Spleen (tissue), 11 donors: ENCODE measurements around the gene TRPM2. TPM values are rescaled to one million over a fixed set of nuclear protein-coding genes. Genes with fewer than 3 reads are reported as not detected.

ENCODE experiments used
- DNase-seq: peaks from one replicate; pipeline ENCODE4 v3.0.0-alpha.2; 2020
- H3K27ac ChIP-seq, 8 donors: fragments of 200-600 bp; sonication (generic) in 7 of 8; 1 replicate in 4 of 8; 2 replicates in 4 of 8; pipeline versions ENCODE4 v1.5.0 to v1.8.0; 2016 to 2021; ENCODE audit warnings: inconsistent platforms in 4 of 8, mild to moderate bottlenecking in 4 of 8, moderate library complexity in 1 of 8
- H3K27me3 ChIP-seq, 7 donors: fragments of 200-600 bp; sonication (generic) in 6 of 7; replicated peaks in 1 of 7; 1 replicate in 4 of 7; 2 replicates in 3 of 7; pipeline versions ENCODE4 v1.5.0 to v1.8.0; 2016 to 2021; ENCODE audit warnings: inconsistent platforms in 3 of 7, mild to moderate bottlenecking in 1 of 7
- H3K36me3 ChIP-seq, 6 donors: fragments of 200-600 bp; sonication (generic) in 5 of 6; 1 replicate in 4 of 6; 2 replicates in 2 of 6; pipeline versions ENCODE4 v1.5.0 to v1.8.0; 2016 to 2021; ENCODE audit warnings: inconsistent platforms in 2 of 6
- H3K4me1 ChIP-seq, 6 donors: fragments of 200-600 bp; sonication (generic) in 5 of 6; 1 replicate in 3 of 6; 2 replicates in 3 of 6; pipeline versions ENCODE4 v1.5.0 to v1.8.0; 2016 to 2021; ENCODE audit warnings: inconsistent platforms in 3 of 6
- H3K4me3 ChIP-seq, 8 donors: fragments of 200-600 bp; sonication (generic) in 7 of 8; 1 replicate in 4 of 8; 2 replicates in 4 of 8; pipeline versions ENCODE4 v1.5.0 to v1.8.0; 2016 to 2021; ENCODE audit warnings: inconsistent platforms in 4 of 8, mild to moderate bottlenecking in 4 of 8, moderate library complexity in 2 of 8
- H3K9me3 ChIP-seq, 8 donors: fragments of 200-600 bp; sonication (generic) in 7 of 8; 1 replicate in 4 of 8; 2 replicates in 4 of 8; pipeline versions ENCODE4 v1.5.0 to v1.8.0; 2016 to 2021; ENCODE audit warnings: inconsistent platforms in 4 of 8
- POLR2A ChIP-seq, 3 donors: fragments of 450-650 bp; IDR thresholded peaks; one replicate each; pipeline ENCODE4 v1.5.1; 2017; ENCODE audit warnings: antibody characterized with exemption in 3 of 3, mild to moderate bottlenecking in 1 of 3
- POLR2AphosphoS5 ChIP-seq, 3 donors: sonication (generic); formaldehyde crosslinking; IDR thresholded peaks; one replicate each; pipeline ENCODE4 v1.5.1; 2017; ENCODE audit warnings: antibody characterized with exemption in 3 of 3
- WGBS, 5 donors: extraction: QIAGEN DNeasy Blood & Tissue Kit in 3 of 5; methylation state at CpG; one replicate each; pipeline versions ENCODE4 v1.1.5 to v1.1.7; 2013 to 2018; 5-methylcytosine and 5-hydroxymethylcytosine counted together
- intact Hi-C: fragments of 100-400 bp; cut with DNase I; formaldehyde crosslinking; loops from one replicate; pipeline ENCODE4 v1.15.0; 2023; ENCODE audit warnings: low total_unique reads
- polyA plus RNA-seq, 3 donors: library from polyadenylated mRNA; stranded (reverse); fragments of 200-250 nt; gene quantifications; one replicate each; pipeline ENCODE4 v1.2.1, GENCODE V29; 2013
- small RNA-seq, 4 donors: library from RNA; depleted of rRNA; stranded (forward); fragments of <200 nt; gene quantifications; one replicate each; pipeline ENCODE3, GENCODE V24; 2016
- total RNA-seq, 7 donors: library from RNA; depleted of rRNA in 3 of 7; stranded (reverse); fragments of >200 nt in 3 of 7; fragmentation: NEBNext Ultra II Directional in 4 of 7; extraction: Animal tissue kit (Norgen Biotek cat#: 25700) in 4 of 7; gene quantifications; one replicate each; pipeline versions ENCODE4 v1.1.0 to v1.2.1, GENCODE V29; 2016 to 2021
- TF ChIP-seq, protein P1 (sequence below), 11 experiments: fragments of 200-600 bp in 7 of 11; fragments of 450-650 bp in 4 of 11; sonication (generic) in 4 of 11; IDR thresholded peaks in 8 of 11; conservative IDR thresholded peaks in 3 of 11; 1 replicate in 7 of 11; 2 replicates in 4 of 11; pipeline versions ENCODE4 v1.4.0 to v1.8.0; 2016 to 2021; ENCODE audit warnings: antibody characterized with exemption in 11 of 11, inconsistent platforms in 4 of 11, mild to moderate bottlenecking in 1 of 11
- donor health status: healthy with polysubstance abuse.
- donor health status: DM: no; HTN: no; CAD: no; lungs with moderate emphysema.
- donor health status: DM: no; HTN: no; CAD: no.
- donor health status: Bipolar disorder and iron deficiency.
- donor health status: healthy.
- donor health status: DM: no; HTN: no; CAD: no.
- donor health status: DM: yes; HTN: yes; CAD: no.

TRPM2 gene
- total and polyA plus RNA-seq, 10 donors, result 10.4 to 44.1 (median 23.3) TPM

DNA sequence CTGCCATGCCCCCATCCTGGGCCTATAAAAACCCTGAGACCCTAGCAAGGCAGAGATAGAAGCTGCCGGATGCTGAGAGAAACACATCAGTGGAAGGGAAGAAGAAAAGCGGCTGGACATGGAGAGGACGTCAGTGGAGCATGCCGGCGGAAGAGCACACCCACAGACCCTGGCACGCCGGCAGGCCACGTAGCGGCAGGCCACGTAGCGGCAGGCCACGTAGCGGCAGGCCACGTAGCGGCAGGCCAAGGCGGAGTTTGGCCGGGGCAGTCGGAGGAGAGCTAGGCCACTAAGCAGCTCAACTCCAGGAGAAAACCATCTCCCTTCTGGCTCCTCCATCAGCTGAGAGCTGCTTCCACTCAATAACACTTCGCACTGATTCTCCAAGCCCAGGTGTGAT, 137.0 kb downstream of the TRPM2 start:
- Histone ChIP-seq H3K27ac (no peak overlapping the region), H3K9me3 (peaks cover 0 to 34% (median 26%) of the 10 kb centered on the region in 8 donors), H3K4me1 (peaks cover 0 to 9% (median 0%) of the 10 kb centered on the region in 6 donors), H3K27me3 (peaks cover 0 to 16% (median 0%) of the 10 kb centered on the region in 7 donors), H3K4me3 (no peak overlapping the region), H3K36me3 (no peaks in the 10 kb centered on the region)
- TF ChIP-seq, protein P1, sequence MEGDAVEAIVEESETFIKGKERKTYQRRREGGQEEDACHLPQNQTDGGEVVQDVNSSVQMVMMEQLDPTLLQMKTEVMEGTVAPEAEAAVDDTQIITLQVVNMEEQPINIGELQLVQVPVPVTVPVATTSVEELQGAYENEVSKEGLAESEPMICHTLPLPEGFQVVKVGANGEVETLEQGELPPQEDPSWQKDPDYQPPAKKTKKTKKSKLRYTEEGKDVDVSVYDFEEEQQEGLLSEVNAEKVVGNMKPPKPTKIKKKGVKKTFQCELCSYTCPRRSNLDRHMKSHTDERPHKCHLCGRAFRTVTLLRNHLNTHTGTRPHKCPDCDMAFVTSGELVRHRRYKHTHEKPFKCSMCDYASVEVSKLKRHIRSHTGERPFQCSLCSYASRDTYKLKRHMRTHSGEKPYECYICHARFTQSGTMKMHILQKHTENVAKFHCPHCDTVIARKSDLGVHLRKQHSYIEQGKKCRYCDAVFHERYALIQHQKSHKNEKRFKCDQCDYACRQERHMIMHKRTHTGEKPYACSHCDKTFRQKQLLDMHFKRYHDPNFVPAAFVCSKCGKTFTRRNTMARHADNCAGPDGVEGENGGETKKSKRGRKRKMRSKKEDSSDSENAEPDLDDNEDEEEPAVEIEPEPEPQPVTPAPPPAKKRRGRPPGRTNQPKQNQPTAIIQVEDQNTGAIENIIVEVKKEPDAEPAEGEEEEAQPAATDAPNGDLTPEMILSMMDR (IDR thresholded peaks at IDR 0.05 in 8 of 11, conservative IDR thresholded peaks at IDR 0.05 in 3 of 11), result no peak
- no peak for TF ChIP-seq POLR2AphosphoS5 (IDR thresholded peaks at IDR 0.05)
- TF ChIP-seq POLR2A (IDR thresholded peaks at IDR 0.05), result no peak
- DNase-seq, result peak; percentile 62
- intact Hi-C loops, result no loop called here
- WGBS, 5 donors, result 91 to 97% (median 96%) methylated on average over 19 of the region's 19 CpGs

DNA sequence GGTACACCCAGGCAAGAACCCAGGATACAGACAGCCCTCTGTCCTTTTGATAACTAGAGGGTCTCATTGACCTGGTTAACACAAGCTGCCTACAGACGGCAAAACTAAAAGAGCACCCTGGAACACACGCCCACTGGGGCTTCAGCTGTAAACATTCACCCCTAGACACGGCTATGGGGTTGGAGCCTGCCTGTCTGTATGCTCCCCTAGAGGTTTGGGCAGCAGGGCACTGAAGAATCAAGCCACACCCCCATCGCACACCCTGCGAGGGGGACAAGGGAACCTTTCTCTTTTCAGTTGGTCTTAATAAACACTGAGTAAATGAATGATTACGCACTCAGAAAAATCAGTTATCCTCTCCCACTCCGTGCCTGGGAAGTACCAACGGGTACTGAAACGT, 137.4 kb downstream of the TRPM2 start:
- WGBS, 5 donors, result 86 to 94% (median 90%) methylated on average over 9 of the region's 9 CpGs
- peaks cover 0 to 10% (median 0%) of the 10 kb centered on the region in 6 donors for H3K4me1 ChIP-seq
- DNase-seq, result peak; percentile 28
- H3K36me3 ChIP-seq, result no peaks in the 10 kb centered on the region
- intact Hi-C loops, result no loop called here
- peaks cover 0 to 12% (median 0%) of the 10 kb centered on the region in 7 donors for H3K27me3 ChIP-seq
- no peak overlapping the region for H3K27ac ChIP-seq
- peaks cover 0 to 34% (median 26%) of the 10 kb centered on the region in 8 donors for H3K9me3 ChIP-seq
- no peak overlapping the region for H3K4me3 ChIP-seq
- no peak for TF ChIP-seq POLR2A (IDR thresholded peaks at IDR 0.05)
- TF ChIP-seq, protein P1 (IDR thresholded peaks at IDR 0.05 in 8 of 11, conservative IDR thresholded peaks at IDR 0.05 in 3 of 11), result no peak
- no peak for TF ChIP-seq POLR2AphosphoS5 (IDR thresholded peaks at IDR 0.05)

Small RNAs within 50 kb of the gene (small RNA-seq; reads per million reads assigned to genes)
- 0 reads per million in 4 donors for gene RF00285

Other genes with a start within 250 kb of the TRPM2 start
- gene PWP2, start 246.2 kb upstream of the TRPM2 start, total RNA-seq, result 10 to 100 TPM in 4 of 7 donors, 1 to 10 TPM in 3; 6.1 to 13.4 (median 10.4) TPM
- 10 to 100 TPM in 2 of 3 donors, 1 to 10 TPM in 1; 4.8 to 17.4 (median 11.2) TPM for gene PWP2, start 246.2 kb upstream of the TRPM2 start, polyA plus RNA-seq
- gene GATD3, start 219.9 kb upstream of the TRPM2 start, total RNA-seq, result 10 to 100 TPM in 4 of 7 donors, 1 to 10 TPM in 3; 6.6 to 18.3 (median 10.2) TPM
- 10 to 100 TPM in 2 of 3 donors, 1 to 10 TPM in 1; 6.1 to 50.9 (median 10.6) TPM for gene GATD3, start 219.9 kb upstream of the TRPM2 start, polyA plus RNA-seq
- 10 to 100 TPM in 2 of 7 donors, 1 to 10 TPM in 5; 4.4 to 17.5 (median 8.5) TPM for gene ICOSLG, start 112.7 kb upstream of the TRPM2 start, total RNA-seq
- gene ICOSLG, start 112.7 kb upstream of the TRPM2 start, polyA plus RNA-seq, result 1 to 10 TPM; 1.9 to 6.6 (median 3.7) TPM
- not detected for gene DNMT3L, start 91.7 kb upstream of the TRPM2 start, total RNA-seq
- not detected for gene DNMT3L, start 91.7 kb upstream of the TRPM2 start, polyA plus RNA-seq
- under 1 TPM in 2 of 7 donors, not detected in 5; 0.10 to 0.16 TPM for gene AIRE, start 67.7 kb upstream of the TRPM2 start, total RNA-seq
- under 1 TPM in 2 of 3 donors, not detected in 1; 0.08 to 0.11 TPM for gene AIRE, start 67.7 kb upstream of the TRPM2 start, polyA plus RNA-seq
- 100 to 1,000 TPM in 5 of 7 donors, 10 to 100 TPM in 2; 88.1 to 145 (median 126) TPM for gene PFKL, start 53.6 kb upstream of the TRPM2 start, total RNA-seq
- 100 to 1,000 TPM in 1 of 3 donors, 10 to 100 TPM in 2; 65.9 to 113 (median 84.4) TPM for gene PFKL, start 53.6 kb upstream of the TRPM2 start, polyA plus RNA-seq
- gene CFAP410, start 14.2 kb upstream of the TRPM2 start, total RNA-seq, result 10 to 100 TPM; 26.2 to 34.3 (median 32.3) TPM
- gene CFAP410, start 14.2 kb upstream of the TRPM2 start, polyA plus RNA-seq, result 10 to 100 TPM; 41.5 to 79.8 (median 70.9) TPM
- 1 to 10 TPM; 1.3 to 4.9 (median 3.4) TPM for gene LRRC3, start 101.9 kb downstream of the TRPM2 start, total RNA-seq
- under 1 TPM; 0.24 to 0.86 (median 0.26) TPM for gene LRRC3, start 101.9 kb downstream of the TRPM2 start, polyA plus RNA-seq
- gene KRTAP10-1, start 186.6 kb downstream of the TRPM2 start, total RNA-seq, result not detected
- not detected for gene KRTAP10-1, start 186.6 kb downstream of the TRPM2 start, polyA plus RNA-seq
- not detected for gene KRTAP10-2, start 197.9 kb downstream of the TRPM2 start, total RNA-seq
- not detected for gene KRTAP10-2, start 197.9 kb downstream of the TRPM2 start, polyA plus RNA-seq
- gene KRTAP10-3, start 205.2 kb downstream of the TRPM2 start, total RNA-seq, result not detected
- not detected for gene KRTAP10-3, start 205.2 kb downstream of the TRPM2 start, polyA plus RNA-seq
- not detected for gene KRTAP10-4, start 220.1 kb downstream of the TRPM2 start, total RNA-seq
- not detected for gene KRTAP10-4, start 220.1 kb downstream of the TRPM2 start, polyA plus RNA-seq
- not detected for gene KRTAP10-5, start 227.0 kb downstream of the TRPM2 start, total RNA-seq
- not detected for gene KRTAP10-5, start 227.0 kb downstream of the TRPM2 start, polyA plus RNA-seq
- gene KRTAP10-6, start 238.9 kb downstream of the TRPM2 start, total RNA-seq, result not detected
- gene KRTAP10-6, start 238.9 kb downstream of the TRPM2 start, polyA plus RNA-seq, result not detected
- not detected for gene KRTAP10-7, start 247.0 kb downstream of the TRPM2 start, total RNA-seq
- gene KRTAP10-7, start 247.0 kb downstream of the TRPM2 start, polyA plus RNA-seq, result not detected